ENCODE results near the gene MEMO1. TPM values are rescaled to one million over a fixed set of nuclear protein-coding genes. Genes with fewer than 3 reads are reported as not detected.

MEMO1 gene
- total and polyA plus RNA-seq, 9 of the 15 experiments (the other 6 are each of a cell fraction or from before 2014, with no cell fraction given), result 22.1 to 87.7 (median 61.2) TPM

GRCh38 chr2:31969178-31969577, 41.6 kb downstream of the MEMO1 start (continued):
- TF ChIP-seq, protein P1, sequence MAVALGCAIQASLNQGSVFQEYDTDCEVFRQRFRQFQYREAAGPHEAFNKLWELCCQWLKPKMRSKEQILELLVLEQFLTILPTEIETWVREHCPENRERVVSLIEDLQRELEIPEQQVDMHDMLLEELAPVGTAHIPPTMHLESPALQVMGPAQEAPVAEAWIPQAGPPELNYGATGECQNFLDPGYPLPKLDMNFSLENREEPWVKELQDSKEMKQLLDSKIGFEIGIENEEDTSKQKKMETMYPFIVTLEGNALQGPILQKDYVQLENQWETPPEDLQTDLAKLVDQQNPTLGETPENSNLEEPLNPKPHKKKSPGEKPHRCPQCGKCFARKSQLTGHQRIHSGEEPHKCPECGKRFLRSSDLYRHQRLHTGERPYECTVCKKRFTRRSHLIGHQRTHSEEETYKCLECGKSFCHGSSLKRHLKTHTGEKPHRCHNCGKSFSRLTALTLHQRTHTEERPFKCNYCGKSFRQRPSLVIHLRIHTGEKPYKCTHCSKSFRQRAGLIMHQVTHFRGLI (CRISPR knock-in tag; IDR thresholded peaks at IDR 0.05), result 0 out of 2 replicates have a peak, but pooled peaks have one; percentile 32
- TF ChIP-seq GABPA (tag; conservative IDR thresholded peaks at IDR 0.05; ENCODE audit: low read depth), result no peak
- TF ChIP-seq ESRRA (IDR thresholded peaks at IDR 0.05; ENCODE audit: borderline replicate concordance, low read depth), result no peak
- no peak for TF ChIP-seq ZNF785 (CRISPR knock-in tag; IDR thresholded peaks at IDR 0.05)
- peak in 1 of 3 experiments; percentile 27; a peak in 1 of 6 replicates for TF ChIP-seq ZBTB11 (CRISPR knock-in tag; IDR thresholded peaks at IDR 0.05)
- TF ChIP-seq NFIX (CRISPR knock-in tag; IDR thresholded peaks at IDR 0.05; ENCODE audit: low read depth), result peak; percentile 66
- TF ChIP-seq, protein P2, sequence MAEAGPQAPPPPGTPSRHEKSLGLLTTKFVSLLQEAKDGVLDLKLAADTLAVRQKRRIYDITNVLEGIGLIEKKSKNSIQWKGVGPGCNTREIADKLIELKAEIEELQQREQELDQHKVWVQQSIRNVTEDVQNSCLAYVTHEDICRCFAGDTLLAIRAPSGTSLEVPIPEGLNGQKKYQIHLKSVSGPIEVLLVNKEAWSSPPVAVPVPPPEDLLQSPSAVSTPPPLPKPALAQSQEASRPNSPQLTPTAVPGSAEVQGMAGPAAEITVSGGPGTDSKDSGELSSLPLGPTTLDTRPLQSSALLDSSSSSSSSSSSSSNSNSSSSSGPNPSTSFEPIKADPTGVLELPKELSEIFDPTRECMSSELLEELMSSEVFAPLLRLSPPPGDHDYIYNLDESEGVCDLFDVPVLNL (CRISPR knock-in tag; IDR thresholded peaks at IDR 0.05; ENCODE audit: low read depth), result no peak
- no peak for TF ChIP-seq TEAD1 (CRISPR knock-in tag; IDR thresholded peaks at IDR 0.05)
- peak; percentile 89 for TF ChIP-seq ZNF408 (CRISPR knock-in tag; IDR thresholded peaks at IDR 0.05; ENCODE audit: low read depth)
- TF ChIP-seq POLR2G (IDR thresholded peaks at IDR 0.05; ENCODE audit: low read depth, low read length), result no peak
- TF ChIP-seq NFE2 (IDR thresholded peaks at IDR 0.05; ENCODE audit: low read depth), result no peak
- TF ChIP-seq, protein P3, sequence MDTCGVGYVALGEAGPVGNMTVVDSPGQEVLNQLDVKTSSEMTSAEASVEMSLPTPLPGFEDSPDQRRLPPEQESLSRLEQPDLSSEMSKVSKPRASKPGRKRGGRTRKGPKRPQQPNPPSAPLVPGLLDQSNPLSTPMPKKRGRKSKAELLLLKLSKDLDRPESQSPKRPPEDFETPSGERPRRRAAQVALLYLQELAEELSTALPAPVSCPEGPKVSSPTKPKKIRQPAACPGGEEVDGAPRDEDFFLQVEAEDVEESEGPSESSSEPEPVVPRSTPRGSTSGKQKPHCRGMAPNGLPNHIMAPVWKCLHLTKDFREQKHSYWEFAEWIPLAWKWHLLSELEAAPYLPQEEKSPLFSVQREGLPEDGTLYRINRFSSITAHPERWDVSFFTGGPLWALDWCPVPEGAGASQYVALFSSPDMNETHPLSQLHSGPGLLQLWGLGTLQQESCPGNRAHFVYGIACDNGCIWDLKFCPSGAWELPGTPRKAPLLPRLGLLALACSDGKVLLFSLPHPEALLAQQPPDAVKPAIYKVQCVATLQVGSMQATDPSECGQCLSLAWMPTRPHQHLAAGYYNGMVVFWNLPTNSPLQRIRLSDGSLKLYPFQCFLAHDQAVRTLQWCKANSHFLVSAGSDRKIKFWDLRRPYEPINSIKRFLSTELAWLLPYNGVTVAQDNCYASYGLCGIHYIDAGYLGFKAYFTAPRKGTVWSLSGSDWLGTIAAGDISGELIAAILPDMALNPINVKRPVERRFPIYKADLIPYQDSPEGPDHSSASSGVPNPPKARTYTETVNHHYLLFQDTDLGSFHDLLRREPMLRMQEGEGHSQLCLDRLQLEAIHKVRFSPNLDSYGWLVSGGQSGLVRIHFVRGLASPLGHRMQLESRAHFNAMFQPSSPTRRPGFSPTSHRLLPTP (IDR thresholded peaks at IDR 0.05; ENCODE audit: borderline replicate concordance, extremely low read depth, insufficient read length), result no peak
- no peak for TF ChIP-seq KLF13 (tag; IDR thresholded peaks at IDR 0.05; ENCODE audit: borderline replicate concordance, low read depth)
- no peak for TF ChIP-seq CREB1 (IDR thresholded peaks at IDR 0.05)
- TF ChIP-seq CREB1 (CRISPR knock-in tag; IDR thresholded peaks at IDR 0.05), result no peak
- no peak for TF ChIP-seq CBFA2T3 (IDR thresholded peaks at IDR 0.05)
- TF ChIP-seq MTF1 (CRISPR knock-in tag; IDR thresholded peaks at IDR 0.05; ENCODE audit: borderline replicate concordance), result peak; percentile 85; the same call in 1 of the 2 replicates
- TF ChIP-seq SIX5 (IDR thresholded peaks at IDR 0.05; ENCODE audit: borderline replicate concordance in 1 of 2, insufficient read depth in 1 of 2, low read depth in 1 of 2, low read length in 2 of 2), result no peak
- no peak for TF ChIP-seq CSDE1 (IDR thresholded peaks at IDR 0.05)
